GM12878 (cell line): ENCODE results near the gene NLRP5. TPM values are rescaled to one million over a fixed set of nuclear protein-coding genes. Genes with fewer than 3 reads are reported as not detected.

Experiments used
- ATAC-seq: fragments of 200-7000 bp; cut with Tn5 transposase; 3 replicates; pipeline ENCODE4 v1.9.1; 2020; ENCODE audit warnings: mild to moderate bottlenecking, moderate library complexity
- BruUV-seq: library from RNA; stranded (reverse); fragments of 400-500 nt; replicated peaks from 2 replicates; lab custom pipeline; 2021; lab: Mats Ljungman, UMichigan
- CTCF ChIA-PET: fragments of 300-600 bp; sonication (Branson Sonifier 250); formaldehyde crosslinking; extraction: SDS; loops from one replicate; lab custom pipeline; 2021; ENCODE audit warnings: inconsistent platforms; lab: Yijun Ruan, JAX
- POLR2A ChIA-PET: fragments of 350-600 bp; formaldehyde crosslinking; extraction: SDS; loops from one replicate; lab custom pipeline; 2021; ENCODE audit warnings: inconsistent platforms; lab: Charles Lee
- RAD21 ChIA-PET: fragments of 300-600 bp; sonication (Branson Sonifier 250); formaldehyde crosslinking; loops from one replicate; lab custom pipeline; 2023; ENCODE audit warnings: antibody characterized with exemption; ENCODE audit not compliant: unreplicated experiment; lab: Charles Lee
- SMC1A ChIA-PET: fragments of 300-600 bp; sonication (Branson Sonifier 250); formaldehyde crosslinking; loops from one replicate; lab custom pipeline; 2023; ENCODE audit not compliant: unreplicated experiment, uncharacterized antibody; lab: Charles Lee
- DNase-seq: peaks from one replicate; pipeline ENCODE4 v3.0.0-alpha.2; 2011; ENCODE audit warnings: low read depth, low spot score
- FAIRE-seq: peaks from 3 replicates; lab custom pipeline; 2011; peaks lifted over from hg19 to GRCh38; lab: Jason Lieb, UNC
- H2AFZ ChIP-seq: 2 replicates; pipeline ENCODE4 v1.6.0; 2011; ENCODE audit warnings: low read depth, low read length, control low read depth; ENCODE audit not compliant: control insufficient read depth
- H3K27ac ChIP-seq: 2 replicates; pipeline ENCODE4 v1.5.1; 2011; ENCODE audit warnings: control low read depth; ENCODE audit not compliant: control insufficient read depth, insufficient read depth
- H3K27me3 ChIP-seq, 2 experiments: replicated peaks in 1 of 2; 2 replicates each; pipeline versions ENCODE4 v1.6.0 to v1.6.1; 2011; ENCODE audit warnings: low read length in 1 of 2; ENCODE audit not compliant: control insufficient read depth in 2 of 2, insufficient read depth in 2 of 2
- H3K36me3 ChIP-seq, 2 experiments: 2 replicates each; pipeline ENCODE4 v1.5.1; 2011; ENCODE audit warnings: low read length in 1 of 2; ENCODE audit not compliant: control insufficient read depth in 2 of 2, insufficient read depth in 2 of 2
- H3K4me1 ChIP-seq: 2 replicates; pipeline ENCODE4 v1.6.1; 2011; ENCODE audit warnings: mild to moderate bottlenecking, low read length, moderate library complexity, mixed read lengths; ENCODE audit not compliant: control insufficient read depth, insufficient read depth
- H3K4me2 ChIP-seq: 2 replicates; pipeline ENCODE4 v1.6.0; 2011; ENCODE audit warnings: control low read depth; ENCODE audit not compliant: control insufficient read depth, insufficient read depth
- H3K4me3 ChIP-seq: fragments of 200-600 bp; sonication (generic); 2 replicates; pipeline ENCODE4 v1.5.1; 2016
- H3K79me2 ChIP-seq: 2 replicates; pipeline ENCODE4 v1.6.0; 2011; ENCODE audit warnings: low read length; ENCODE audit not compliant: control insufficient read depth, insufficient read depth
- H3K9ac ChIP-seq: 2 replicates; pipeline ENCODE4 v1.8.0; 2011; ENCODE audit warnings: low read length, control low read depth, mixed read lengths; ENCODE audit not compliant: control insufficient read depth, insufficient read depth
- H3K9me3 ChIP-seq: replicated peaks from 3 replicates; pipeline ENCODE4 v1.5.1; 2011; ENCODE audit warnings: mild to moderate bottlenecking, low read length; ENCODE audit not compliant: control insufficient read depth, insufficient read depth
- H4K20me1 ChIP-seq: 2 replicates; pipeline ENCODE4 v1.6.0; 2011; ENCODE audit not compliant: control insufficient read depth, insufficient read depth
- MXI1 ChIP-seq: fragments of 150-350 bp; IDR thresholded peaks from 2 replicates; pipeline ENCODE4 v1.6.1; 2011; ENCODE audit warnings: low read depth, mild to moderate bottlenecking, inconsistent platforms, low read length, improper control_type of control experiment
- PBX3 ChIP-seq: IDR thresholded peaks from 2 replicates; pipeline ENCODE4 v1.6.1; 2011; ENCODE audit warnings: mild to moderate bottlenecking, low read depth, low read length, moderate library complexity; ENCODE audit not compliant: insufficient replicate concordance
- SREBF2 ChIP-seq: IDR thresholded peaks from 2 replicates; pipeline ENCODE4 v1.6.1; 2012; ENCODE audit warnings: mild to moderate bottlenecking, low read length
- WRNIP1 ChIP-seq: IDR thresholded peaks from 2 replicates; pipeline ENCODE4 v1.6.1; 2011; ENCODE audit warnings: low read depth, low read length, improper control_type of control experiment, borderline replicate concordance
- WGBS: methylation state at CpG from one replicate; pipeline ENCODE4 v1.1.6; 2016; ENCODE audit warnings: low lambda C conversion rate; ENCODE audit not compliant: insufficient replicate concordance, insufficient coverage; ENCODE audit errors: missing lambda C conversion rate; 5-methylcytosine and 5-hydroxymethylcytosine counted together
- in situ Hi-C: fragments of 300-500 bp; cut with MboI; formaldehyde crosslinking; loops from 9 replicates; pipeline ENCODE4 v1.14.3; 2018; ENCODE audit warnings: mixed read lengths
- intact Hi-C: fragments of 100-400 bp; cut with micrococcal nuclease; formaldehyde crosslinking; loops from one replicate; pipeline ENCODE4 v1.14.2; 2022; ENCODE audit not compliant: unreplicated experiment
- polyA plus RNA-seq, 11 experiments: library from polyadenylated mRNA; depleted of rRNA in 4 of 11; unstranded in 6 of 11; stranded (reverse) in 5 of 11; fragments of >200 nt; fragmentation: Nextera tagmentation in 4 of 11; fragmentation: Illumina TruSeq in 1 of 11; extraction: Ambion mirVana in 4 of 11; extraction: Trizol in 1 of 11; gene quantifications; 1 replicate in 1 of 11; 2 replicates in 10 of 11; pipeline versions ENCODE4 v1.2.1 to v1.2.3, GENCODE V29; 2011 to 2016; ENCODE audit warnings: inconsistent platforms in 2 of 11, missing spikeins in 2 of 11, low read depth in 1 of 11
- total RNA-seq, 4 experiments: library from RNA; depleted of rRNA in 3 of 4; stranded (reverse); fragments of >200 nt in 3 of 4; fragmentation: Illumina TruSeq in 1 of 4; extraction: Trizol in 1 of 4; gene quantifications; 2 replicates each; pipeline versions ENCODE4 v1.2.1 to v1.2.3, GENCODE V29; 2013 to 2021
- TF ChIP-seq, protein P1 (sequence below): IDR thresholded peaks from 2 replicates; pipeline ENCODE4 v1.6.1; 2012; ENCODE audit warnings: improper control_type of control experiment, low read depth, low read length; ENCODE audit not compliant: insufficient replicate concordance
- TF ChIP-seq, protein P2 (sequence below): fragments of 450-650 bp; conservative IDR thresholded peaks from 2 replicates; pipeline ENCODE4 v1.6.1; 2017; ENCODE audit warnings: mild to moderate bottlenecking, moderate library complexity
- TF ChIP-seq, protein P3 (sequence below): fragments of 450-650 bp; IDR thresholded peaks from 2 replicates; pipeline ENCODE4 v1.6.1; 2018; ENCODE audit warnings: borderline replicate concordance, mild to moderate bottlenecking; ENCODE audit not compliant: partially characterized antibody
- TF ChIP-seq, protein P4 (sequence below): fragments of 450-650 bp; IDR thresholded peaks from 2 replicates; pipeline ENCODE4 v1.6.1; 2016; ENCODE audit warnings: mild to moderate bottlenecking

Gene NLRP5
- total and polyA plus RNA-seq, 10 of the 15 experiments (the other 5 are each of a cell fraction or from before 2014, with no cell fraction given) = 0.01 TPM; not detected in 9

- TF ChIP-seq, protein P1, sequence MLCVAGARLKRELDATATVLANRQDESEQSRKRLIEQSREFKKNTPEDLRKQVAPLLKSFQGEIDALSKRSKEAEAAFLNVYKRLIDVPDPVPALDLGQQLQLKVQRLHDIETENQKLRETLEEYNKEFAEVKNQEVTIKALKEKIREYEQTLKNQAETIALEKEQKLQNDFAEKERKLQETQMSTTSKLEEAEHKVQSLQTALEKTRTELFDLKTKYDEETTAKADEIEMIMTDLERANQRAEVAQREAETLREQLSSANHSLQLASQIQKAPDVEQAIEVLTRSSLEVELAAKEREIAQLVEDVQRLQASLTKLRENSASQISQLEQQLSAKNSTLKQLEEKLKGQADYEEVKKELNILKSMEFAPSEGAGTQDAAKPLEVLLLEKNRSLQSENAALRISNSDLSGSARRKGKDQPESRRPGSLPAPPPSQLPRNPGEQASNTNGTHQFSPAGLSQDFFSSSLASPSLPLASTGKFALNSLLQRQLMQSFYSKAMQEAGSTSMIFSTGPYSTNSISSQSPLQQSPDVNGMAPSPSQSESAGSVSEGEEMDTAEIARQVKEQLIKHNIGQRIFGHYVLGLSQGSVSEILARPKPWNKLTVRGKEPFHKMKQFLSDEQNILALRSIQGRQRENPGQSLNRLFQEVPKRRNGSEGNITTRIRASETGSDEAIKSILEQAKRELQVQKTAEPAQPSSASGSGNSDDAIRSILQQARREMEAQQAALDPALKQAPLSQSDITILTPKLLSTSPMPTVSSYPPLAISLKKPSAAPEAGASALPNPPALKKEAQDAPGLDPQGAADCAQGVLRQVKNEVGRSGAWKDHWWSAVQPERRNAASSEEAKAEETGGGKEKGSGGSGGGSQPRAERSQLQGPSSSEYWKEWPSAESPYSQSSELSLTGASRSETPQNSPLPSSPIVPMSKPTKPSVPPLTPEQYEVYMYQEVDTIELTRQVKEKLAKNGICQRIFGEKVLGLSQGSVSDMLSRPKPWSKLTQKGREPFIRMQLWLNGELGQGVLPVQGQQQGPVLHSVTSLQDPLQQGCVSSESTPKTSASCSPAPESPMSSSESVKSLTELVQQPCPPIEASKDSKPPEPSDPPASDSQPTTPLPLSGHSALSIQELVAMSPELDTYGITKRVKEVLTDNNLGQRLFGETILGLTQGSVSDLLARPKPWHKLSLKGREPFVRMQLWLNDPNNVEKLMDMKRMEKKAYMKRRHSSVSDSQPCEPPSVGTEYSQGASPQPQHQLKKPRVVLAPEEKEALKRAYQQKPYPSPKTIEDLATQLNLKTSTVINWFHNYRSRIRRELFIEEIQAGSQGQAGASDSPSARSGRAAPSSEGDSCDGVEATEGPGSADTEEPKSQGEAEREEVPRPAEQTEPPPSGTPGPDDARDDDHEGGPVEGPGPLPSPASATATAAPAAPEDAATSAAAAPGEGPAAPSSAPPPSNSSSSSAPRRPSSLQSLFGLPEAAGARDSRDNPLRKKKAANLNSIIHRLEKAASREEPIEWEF = no peak
Measured at GRCh38 chr19:56106397-56106849, 119.8 kb downstream of the NLRP5 start (continued).

GRCh38 chr19:56106993-56107392 is 120.4 kb downstream of the NLRP5 start:
- H3K27me3 ChIP-seq = no peaks in the 10 kb centered on the region
- BruUV-seq = no TSS peak
- no peak overlapping the region for H3K9ac ChIP-seq
- peaks cover 30% of the 10 kb centered on the region for H3K4me1 ChIP-seq
- no peaks in the 10 kb centered on the region for H3K9me3 ChIP-seq
- H3K27ac ChIP-seq = no peak overlapping the region
- ChIA-PET RAD21 (no interaction called here), SMC1A (no interaction called here), POLR2A (no interaction called here), CTCF (no interaction called here)
- H3K4me3 ChIP-seq = no peak overlapping the region
- no peak for DNase-seq
- FAIRE-seq = no peak
- peaks cover 64% of the 10 kb centered on the region for H3K79me2 ChIP-seq
- H3K36me3 ChIP-seq = peaks cover 0 to 14% of the 10 kb centered on the region in 2 experiments; a peak in 3 of 4 replicates
- H3K4me2 ChIP-seq = no peak overlapping the region
- H4K20me1 ChIP-seq = no peaks in the 10 kb centered on the region; the same call in 1 of the 2 replicates
- ATAC-seq = no peak
- H2AFZ ChIP-seq = no peak overlapping the region
- in situ Hi-C loops (no loop called here), intact Hi-C loops (no loop called here)
- WGBS = 95% methylated on average over 11 of the region's 11 CpGs
- TF ChIP-seq, protein P2, sequence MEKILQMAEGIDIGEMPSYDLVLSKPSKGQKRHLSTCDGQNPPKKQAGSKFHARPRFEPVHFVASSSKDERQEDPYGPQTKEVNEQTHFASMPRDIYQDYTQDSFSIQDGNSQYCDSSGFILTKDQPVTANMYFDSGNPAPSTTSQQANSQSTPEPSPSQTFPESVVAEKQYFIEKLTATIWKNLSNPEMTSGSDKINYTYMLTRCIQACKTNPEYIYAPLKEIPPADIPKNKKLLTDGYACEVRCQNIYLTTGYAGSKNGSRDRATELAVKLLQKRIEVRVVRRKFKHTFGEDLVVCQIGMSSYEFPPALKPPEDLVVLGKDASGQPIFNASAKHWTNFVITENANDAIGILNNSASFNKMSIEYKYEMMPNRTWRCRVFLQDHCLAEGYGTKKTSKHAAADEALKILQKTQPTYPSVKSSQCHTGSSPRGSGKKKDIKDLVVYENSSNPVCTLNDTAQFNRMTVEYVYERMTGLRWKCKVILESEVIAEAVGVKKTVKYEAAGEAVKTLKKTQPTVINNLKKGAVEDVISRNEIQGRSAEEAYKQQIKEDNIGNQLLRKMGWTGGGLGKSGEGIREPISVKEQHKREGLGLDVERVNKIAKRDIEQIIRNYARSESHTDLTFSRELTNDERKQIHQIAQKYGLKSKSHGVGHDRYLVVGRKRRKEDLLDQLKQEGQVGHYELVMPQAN = no peak
- TF ChIP-seq, protein P3, sequence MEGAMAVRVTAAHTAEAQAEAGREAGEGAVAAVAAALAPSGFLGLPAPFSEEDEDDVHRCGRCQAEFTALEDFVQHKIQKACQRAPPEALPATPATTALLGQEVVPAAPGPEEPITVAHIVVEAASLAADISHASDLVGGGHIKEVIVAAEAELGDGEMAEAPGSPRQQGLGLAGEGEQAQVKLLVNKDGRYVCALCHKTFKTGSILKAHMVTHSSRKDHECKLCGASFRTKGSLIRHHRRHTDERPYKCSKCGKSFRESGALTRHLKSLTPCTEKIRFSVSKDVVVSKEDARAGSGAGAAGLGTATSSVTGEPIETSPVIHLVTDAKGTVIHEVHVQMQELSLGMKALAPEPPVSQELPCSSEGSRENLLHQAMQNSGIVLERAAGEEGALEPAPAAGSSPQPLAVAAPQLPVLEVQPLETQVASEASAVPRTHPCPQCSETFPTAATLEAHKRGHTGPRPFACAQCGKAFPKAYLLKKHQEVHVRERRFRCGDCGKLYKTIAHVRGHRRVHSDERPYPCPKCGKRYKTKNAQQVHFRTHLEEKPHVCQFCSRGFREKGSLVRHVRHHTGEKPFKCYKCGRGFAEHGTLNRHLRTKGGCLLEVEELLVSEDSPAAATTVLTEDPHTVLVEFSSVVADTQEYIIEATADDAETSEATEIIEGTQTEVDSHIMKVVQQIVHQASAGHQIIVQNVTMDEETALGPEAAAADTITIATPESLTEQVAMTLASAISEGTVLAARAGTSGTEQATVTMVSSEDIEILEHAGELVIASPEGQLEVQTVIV = no peak
- no peak for TF ChIP-seq WRNIP1
- no peak for TF ChIP-seq SREBF2
- TF ChIP-seq, protein P4, sequence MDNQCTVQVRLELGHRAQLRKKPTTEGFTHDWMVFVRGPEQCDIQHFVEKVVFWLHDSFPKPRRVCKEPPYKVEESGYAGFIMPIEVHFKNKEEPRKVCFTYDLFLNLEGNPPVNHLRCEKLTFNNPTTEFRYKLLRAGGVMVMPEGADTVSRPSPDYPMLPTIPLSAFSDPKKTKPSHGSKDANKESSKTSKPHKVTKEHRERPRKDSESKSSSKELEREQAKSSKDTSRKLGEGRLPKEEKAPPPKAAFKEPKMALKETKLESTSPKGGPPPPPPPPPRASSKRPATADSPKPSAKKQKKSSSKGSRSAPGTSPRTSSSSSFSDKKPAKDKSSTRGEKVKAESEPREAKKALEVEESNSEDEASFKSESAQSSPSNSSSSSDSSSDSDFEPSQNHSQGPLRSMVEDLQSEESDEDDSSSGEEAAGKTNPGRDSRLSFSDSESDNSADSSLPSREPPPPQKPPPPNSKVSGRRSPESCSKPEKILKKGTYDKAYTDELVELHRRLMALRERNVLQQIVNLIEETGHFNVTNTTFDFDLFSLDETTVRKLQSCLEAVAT = no peak
- TF ChIP-seq PBX3 = no peak
- TF ChIP-seq MXI1 = no peak
